ENCODE results near the gene PPP1R26. TPM values are rescaled to one million over a fixed set of nuclear protein-coding genes. Genes with fewer than 3 reads are reported as not detected.

PPP1R26 gene
- total and polyA plus RNA-seq, 8 donors, result 5.3 to 22.8 (median 12.9) TPM

DNA sequence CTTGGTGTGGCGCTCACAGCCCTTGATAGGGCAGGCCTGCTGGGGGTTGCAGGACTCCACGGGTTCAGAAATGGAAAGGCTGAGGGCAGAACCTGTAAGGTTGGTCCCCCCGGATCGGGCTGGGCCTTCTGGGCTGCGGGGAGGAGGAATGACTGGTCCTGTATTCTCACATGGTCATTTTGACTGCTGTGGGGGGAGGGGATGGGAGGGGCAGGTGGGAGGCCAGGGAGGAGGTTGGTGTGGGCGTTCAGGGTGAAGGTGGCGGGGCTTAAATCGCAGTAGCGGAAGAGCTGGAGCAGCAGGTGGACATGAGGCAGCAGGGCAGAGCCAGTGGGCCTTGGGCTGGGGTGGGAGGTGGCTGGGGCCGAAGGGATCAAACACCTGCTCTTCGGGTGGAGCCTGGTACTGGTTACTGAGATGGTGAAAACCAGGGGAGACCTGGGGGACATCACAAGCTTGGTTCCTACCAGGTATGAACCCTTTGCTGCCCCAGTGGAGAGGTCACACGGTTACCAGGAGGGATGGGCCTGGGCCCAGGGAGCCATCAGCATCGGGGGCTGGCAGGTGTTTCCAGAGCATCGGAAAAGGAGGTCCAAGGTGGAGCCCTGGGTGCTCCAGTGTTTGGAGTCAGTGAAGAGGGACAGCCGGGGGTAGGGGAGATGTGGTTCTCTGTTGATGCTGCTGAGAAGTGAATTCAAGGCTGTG lies 22.7 kb downstream of the PPP1R26 start:
- Histone ChIP-seq H3K27ac (no peak overlapping the region), H3K4me1 (peaks cover 19 to 51% (median 39%) of the 10 kb centered on the region in 4 donors), H3K9me3 (no peaks in the 10 kb centered on the region), H3K27me3 (no peaks in the 10 kb centered on the region), H3K4me3 (peak overlapping the region in 2 of 4 donors; percentile 98 to 99), H3K36me3 (peaks cover 25 to 43% (median 37%) of the 10 kb centered on the region in 4 donors)
- TF ChIP-seq, protein P1, sequence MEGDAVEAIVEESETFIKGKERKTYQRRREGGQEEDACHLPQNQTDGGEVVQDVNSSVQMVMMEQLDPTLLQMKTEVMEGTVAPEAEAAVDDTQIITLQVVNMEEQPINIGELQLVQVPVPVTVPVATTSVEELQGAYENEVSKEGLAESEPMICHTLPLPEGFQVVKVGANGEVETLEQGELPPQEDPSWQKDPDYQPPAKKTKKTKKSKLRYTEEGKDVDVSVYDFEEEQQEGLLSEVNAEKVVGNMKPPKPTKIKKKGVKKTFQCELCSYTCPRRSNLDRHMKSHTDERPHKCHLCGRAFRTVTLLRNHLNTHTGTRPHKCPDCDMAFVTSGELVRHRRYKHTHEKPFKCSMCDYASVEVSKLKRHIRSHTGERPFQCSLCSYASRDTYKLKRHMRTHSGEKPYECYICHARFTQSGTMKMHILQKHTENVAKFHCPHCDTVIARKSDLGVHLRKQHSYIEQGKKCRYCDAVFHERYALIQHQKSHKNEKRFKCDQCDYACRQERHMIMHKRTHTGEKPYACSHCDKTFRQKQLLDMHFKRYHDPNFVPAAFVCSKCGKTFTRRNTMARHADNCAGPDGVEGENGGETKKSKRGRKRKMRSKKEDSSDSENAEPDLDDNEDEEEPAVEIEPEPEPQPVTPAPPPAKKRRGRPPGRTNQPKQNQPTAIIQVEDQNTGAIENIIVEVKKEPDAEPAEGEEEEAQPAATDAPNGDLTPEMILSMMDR (IDR thresholded peaks at IDR 0.05), result no peak
- TF ChIP-seq EP300 (IDR thresholded peaks at IDR 0.05), result no peak
- TF ChIP-seq POLR2AphosphoS5 (IDR thresholded peaks at IDR 0.05), result no peak
- TF ChIP-seq POLR2A (IDR thresholded peaks at IDR 0.05), result no peak
- intact Hi-C loops (cut with DNase I; ENCODE audit: low total_unique reads), result no loop called here
- DNase-seq, result no peak
- WGBS, 5 donors, result 82 to 89% (median 86%) methylated on average over 15 of the region's 15 CpGs

DNA sequence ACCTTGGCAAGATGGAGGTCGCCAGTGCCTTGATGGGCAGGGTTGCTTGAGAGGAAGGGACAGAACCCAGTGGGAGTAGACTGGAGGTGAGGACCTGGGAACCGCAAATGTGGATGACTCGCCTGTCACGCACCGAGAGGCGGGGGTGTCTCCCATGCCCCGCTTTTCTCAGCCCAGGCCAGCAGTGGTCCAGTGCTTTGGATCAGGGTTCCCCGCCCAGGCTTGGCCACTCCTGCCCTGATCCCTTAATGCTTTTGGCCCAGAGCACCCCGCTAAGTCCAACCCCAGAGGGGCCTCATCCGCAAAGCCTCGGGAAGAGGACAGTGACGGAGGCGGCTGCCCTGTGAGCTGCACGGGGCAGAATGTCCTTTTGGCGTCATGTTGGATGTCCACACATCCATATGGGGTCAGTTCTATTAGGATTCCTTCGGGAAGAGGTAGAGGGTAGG lies 23.3 kb downstream of the PPP1R26 start:
- 86 to 95% (median 93%) methylated on average over 16 of the region's 16 CpGs for WGBS, 5 donors
- no peaks in the 10 kb centered on the region for H3K9me3 ChIP-seq
- intact Hi-C loops (cut with DNase I; ENCODE audit: low total_unique reads), result no loop called here
- peaks cover 25 to 43% (median 37%) of the 10 kb centered on the region in 4 donors for H3K36me3 ChIP-seq
- DNase-seq, result no peak
- H3K4me3 ChIP-seq, result no peak overlapping the region
- no peak overlapping the region for H3K27ac ChIP-seq
- peaks cover 19 to 51% (median 39%) of the 10 kb centered on the region in 4 donors for H3K4me1 ChIP-seq
- no peaks in the 10 kb centered on the region for H3K27me3 ChIP-seq
- no peak for TF ChIP-seq EP300 (IDR thresholded peaks at IDR 0.05)
- TF ChIP-seq, protein P1 (IDR thresholded peaks at IDR 0.05), result no peak
- no peak for TF ChIP-seq POLR2AphosphoS5 (IDR thresholded peaks at IDR 0.05)
- no peak for TF ChIP-seq POLR2A (IDR thresholded peaks at IDR 0.05)

DNA sequence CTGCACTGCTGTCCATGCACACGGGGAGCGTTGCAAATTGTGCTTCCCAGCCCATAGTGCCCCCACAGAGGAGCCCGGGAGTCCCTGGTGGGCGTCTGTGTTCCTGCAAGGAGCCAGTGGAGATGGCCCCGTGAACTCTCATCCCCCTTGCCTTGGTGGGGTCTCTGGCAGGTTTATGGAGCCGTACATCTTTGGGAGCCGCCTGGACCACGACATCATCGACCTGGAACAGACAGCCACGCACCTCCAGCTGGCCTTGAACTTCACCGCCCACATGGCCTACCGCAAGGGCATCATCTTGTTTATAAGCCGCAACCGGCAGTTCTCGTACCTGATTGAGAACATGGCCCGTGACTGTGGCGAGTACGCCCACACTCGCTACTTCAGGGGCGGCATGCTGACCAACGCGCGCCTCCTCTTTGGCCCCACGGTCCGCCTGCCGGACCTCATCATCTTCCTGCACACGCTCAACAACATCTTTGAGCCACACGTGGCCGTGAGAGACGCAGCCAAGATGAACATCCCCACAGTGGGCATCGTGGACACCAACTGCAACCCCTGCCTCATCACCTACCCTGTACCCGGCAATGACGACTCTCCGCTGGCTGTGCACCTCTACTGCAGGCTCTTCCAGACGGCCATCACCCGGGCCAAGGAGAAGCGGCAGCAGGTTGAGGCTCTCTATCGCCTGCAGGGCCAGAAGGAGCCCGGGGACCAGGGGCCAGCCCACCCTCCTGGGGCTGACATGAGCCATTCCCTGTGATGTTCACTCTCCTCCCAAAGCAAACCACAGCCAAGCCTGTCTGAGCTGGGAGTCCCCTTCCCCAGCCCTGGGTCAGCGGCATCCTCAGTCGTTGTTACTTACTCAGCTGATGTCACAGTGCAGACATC lies 24.0 kb downstream of the PPP1R26 start:
- Histone ChIP-seq H3K4me1 (peaks cover 19 to 51% (median 39%) of the 10 kb centered on the region in 4 donors), H3K4me3 (no peak overlapping the region), H3K36me3 (peaks cover 25 to 43% (median 37%) of the 10 kb centered on the region in 4 donors), H3K27me3 (no peaks in the 10 kb centered on the region), H3K27ac (no peak overlapping the region), H3K9me3 (peaks cover 0 to 5% (median 2%) of the 10 kb centered on the region in 4 donors)
- no peak for DNase-seq
- intact Hi-C loops (cut with DNase I; ENCODE audit: low total_unique reads), result no loop called here
- 87 to 91% (median 90%) methylated on average over 25 to 41 of the region's 41 CpGs for WGBS, 5 donors
- TF ChIP-seq POLR2A (IDR thresholded peaks at IDR 0.05), result no peak
- no peak for TF ChIP-seq POLR2AphosphoS5 (IDR thresholded peaks at IDR 0.05)
- no peak for TF ChIP-seq EP300 (IDR thresholded peaks at IDR 0.05)
- TF ChIP-seq, protein P1 (IDR thresholded peaks at IDR 0.05), result no peak

All from stomach (tissue), 9 donors.